C4-2B (cell line): ENCODE results near the gene KLHL25.

Experiments
- CTCF ChIP-seq: fragments of 450-650 bp; conservative IDR thresholded peaks from 2 replicates; pipeline ENCODE4 v1.5.1; 2017; ENCODE audit warnings: mild to moderate bottlenecking
- ZFX ChIP-seq: fragments of 450-650 bp; IDR thresholded peaks from 2 replicates; pipeline ENCODE4 v1.6.1; 2017

- TF ChIP-seq CTCF, result no peak
- TF ChIP-seq ZFX, result no peak
Measured at GRCh38 chr15:85717212-85717611, 77.5 kb downstream of the KLHL25 start.
